WERI-Rb-1 (cell line): ENCODE data around the gene VSIR.

Experiments
- DNase-seq: peaks from one replicate; pipeline ENCODE4 v3.0.0-alpha.2; 2020
- H3K27ac ChIP-seq: fragments of 250-450 bp; sonication (Bioruptor Pico); 2 replicates; pipeline ENCODE4 v1.5.1; 2020; ENCODE audit warnings: mild to moderate bottlenecking, moderate library complexity
- H3K27me3 ChIP-seq: fragments of 250-450 bp; sonication (Bioruptor Pico); 2 replicates; pipeline ENCODE4 v1.5.1; 2021; ENCODE audit warnings: mild to moderate bottlenecking, low read depth, moderate library complexity; ENCODE audit not compliant: insufficient read depth, severe bottlenecking
- H3K36me3 ChIP-seq: fragments of 250-450 bp; sonication (Bioruptor Pico); 2 replicates; pipeline ENCODE4 v1.5.1; 2020; ENCODE audit warnings: mild to moderate bottlenecking, moderate library complexity
- H3K4me3 ChIP-seq: 2 replicates; pipeline ENCODE4 v1.5.1; 2011; ENCODE audit warnings: low read depth, mild to moderate bottlenecking, control low read depth, low read length
- H3K9me3 ChIP-seq: fragments of 250-450 bp; sonication (Bioruptor Pico); 2 replicates; pipeline ENCODE4 v1.5.1; 2021; ENCODE audit warnings: mild to moderate bottlenecking, moderate library complexity; ENCODE audit not compliant: severe bottlenecking
- CTCF ChIP-seq: IDR thresholded peaks from 2 replicates; pipeline ENCODE4 v1.5.1; 2011; ENCODE audit warnings: low read depth, mild to moderate bottlenecking, control low read depth, inconsistent platforms, low read length

The VSIR gene

DNA sequence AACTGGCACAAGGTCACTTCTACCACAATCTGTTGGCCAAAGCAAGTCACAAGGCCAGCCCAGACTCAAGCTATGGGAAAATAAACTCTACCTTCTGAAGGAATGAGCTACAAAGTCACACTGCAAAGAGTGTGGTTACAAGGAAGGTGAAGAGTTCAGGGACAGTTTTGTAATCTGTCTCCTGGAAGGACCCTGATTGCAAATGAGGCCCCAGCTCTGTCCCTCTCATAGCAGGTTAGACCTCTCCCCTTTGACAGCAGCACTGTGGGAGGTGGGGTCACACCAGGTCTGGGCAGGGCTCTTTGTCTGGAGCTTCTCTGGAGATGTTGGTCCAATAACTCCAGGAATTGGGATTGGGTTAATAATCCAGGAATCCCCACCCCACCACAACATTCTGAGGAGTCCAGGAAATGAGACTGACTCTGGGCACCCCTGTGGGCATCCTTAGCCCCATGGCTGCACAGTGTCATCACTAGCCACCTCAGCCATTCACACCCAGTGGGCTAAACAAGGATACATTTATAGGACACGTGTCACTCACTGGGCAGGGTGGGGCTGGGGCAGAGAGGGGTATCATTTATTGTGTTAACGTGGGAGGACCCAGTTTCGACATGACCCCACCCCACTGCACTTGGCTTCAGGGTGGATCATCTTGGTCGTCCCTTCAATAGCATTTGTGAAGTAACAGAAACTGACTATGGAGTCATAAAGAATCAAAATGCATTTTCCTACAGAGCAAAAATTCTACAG, 30.1 kb downstream of the VSIR start:
- H3K27me3 ChIP-seq = no peaks in the 10 kb centered on the region
- DNase-seq = no peak

DNA sequence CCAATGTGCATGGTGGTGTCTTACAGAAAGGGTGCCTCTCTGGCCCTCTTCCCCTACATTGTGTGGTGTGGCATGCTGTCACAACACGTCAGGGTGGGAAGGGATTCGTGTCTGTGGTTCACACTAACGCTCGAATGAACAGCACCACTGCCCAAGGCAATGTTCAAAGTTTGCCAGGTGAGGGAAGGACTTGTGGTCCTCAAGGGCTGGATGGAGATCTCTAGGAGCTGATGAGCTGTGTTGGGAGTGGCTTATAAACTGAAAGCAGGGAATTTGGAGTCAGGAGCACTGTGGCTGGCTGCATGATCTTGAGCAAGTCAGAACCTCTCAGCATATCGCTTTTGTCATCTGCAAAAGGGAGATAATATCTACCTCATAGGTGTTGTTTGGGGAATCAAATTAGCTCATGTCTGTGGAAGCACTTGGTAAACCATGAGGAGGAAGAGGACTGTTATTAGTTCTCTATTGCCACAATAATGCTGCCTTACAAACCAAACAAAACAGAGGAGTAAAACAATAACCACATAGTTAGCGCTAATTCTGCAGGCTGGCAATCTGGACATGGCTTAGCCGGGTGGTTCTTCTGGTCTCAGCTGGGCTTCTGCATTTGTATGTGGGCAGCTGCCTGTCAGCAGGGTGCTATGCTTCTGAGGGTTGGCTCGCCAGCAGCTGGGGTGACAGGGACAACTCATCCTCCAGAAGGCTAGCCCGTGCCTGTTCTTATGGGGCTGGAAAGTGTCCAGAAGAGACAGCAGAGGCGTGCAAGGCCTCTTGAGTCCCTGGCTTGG, 30.8 kb downstream of the VSIR start:
- Histone ChIP-seq H3K27ac (no peak overlapping the region), H3K27me3 (no peaks in the 10 kb centered on the region), H3K4me3 (no peak overlapping the region), H3K36me3 (peaks cover 39% of the 10 kb centered on the region), H3K9me3 (no peaks in the 10 kb centered on the region)
- DNase-seq = no peak
- no peak for TF ChIP-seq CTCF

More for the DNA sequence above, 30.1 kb downstream of the VSIR start:
- H3K4me3 ChIP-seq = no peak overlapping the region
- H3K36me3 ChIP-seq = peaks cover 39% of the 10 kb centered on the region
- no peaks in the 10 kb centered on the region for H3K9me3 ChIP-seq
- H3K27ac ChIP-seq = no peak overlapping the region
- TF ChIP-seq CTCF = no peak

DNA sequence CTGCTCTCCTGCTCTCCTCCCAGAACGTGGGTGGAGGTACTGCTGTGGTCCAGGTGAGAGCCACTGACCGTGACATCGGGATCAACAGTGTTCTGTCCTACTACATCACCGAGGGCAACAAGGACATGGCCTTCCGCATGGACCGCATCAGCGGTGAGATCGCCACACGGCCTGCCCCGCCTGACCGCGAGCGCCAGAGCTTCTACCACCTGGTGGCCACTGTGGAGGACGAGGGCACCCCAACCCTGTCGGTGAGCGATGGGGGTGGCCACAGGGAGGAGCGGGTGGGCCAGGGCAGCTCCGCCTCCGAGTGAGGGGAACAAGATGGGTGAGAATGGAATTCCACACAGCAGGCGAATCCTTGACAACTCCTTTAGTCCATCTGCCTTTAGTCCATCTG, 31.6 kb downstream of the VSIR start:
- no peaks in the 10 kb centered on the region for H3K27me3 ChIP-seq
- no peak for TF ChIP-seq CTCF
- H3K36me3 ChIP-seq = peaks cover 39% of the 10 kb centered on the region
- no peak overlapping the region for H3K27ac ChIP-seq
- H3K9me3 ChIP-seq = no peaks in the 10 kb centered on the region
- no peak overlapping the region for H3K4me3 ChIP-seq
- no peak for DNase-seq

DNA sequence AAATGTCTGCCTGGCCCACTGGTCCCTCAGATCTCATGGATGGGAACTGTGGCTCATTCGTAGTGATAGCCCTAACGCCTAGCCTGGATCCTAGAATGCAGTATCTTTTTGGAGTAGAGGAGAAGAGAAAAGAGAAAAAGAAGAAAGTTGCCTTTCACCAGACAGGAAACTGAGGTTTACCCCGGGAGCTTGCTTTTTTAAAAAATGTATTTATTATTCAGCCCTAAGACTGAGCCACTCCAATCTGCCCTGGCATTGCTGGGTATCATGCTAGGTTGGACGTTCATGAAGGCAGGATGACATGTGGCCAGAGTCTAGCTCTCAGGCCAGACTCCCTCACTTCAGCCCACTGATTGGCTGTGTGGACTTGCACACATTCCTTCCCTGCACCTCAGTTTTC, 32.3 kb downstream of the VSIR start:
- no peaks in the 10 kb centered on the region for H3K9me3 ChIP-seq
- H3K27ac ChIP-seq = no peak overlapping the region
- DNase-seq = no peak
- H3K4me3 ChIP-seq = no peak overlapping the region
- H3K36me3 ChIP-seq = peaks cover 39% of the 10 kb centered on the region
- H3K27me3 ChIP-seq = no peaks in the 10 kb centered on the region
- no peak for TF ChIP-seq CTCF

DNA sequence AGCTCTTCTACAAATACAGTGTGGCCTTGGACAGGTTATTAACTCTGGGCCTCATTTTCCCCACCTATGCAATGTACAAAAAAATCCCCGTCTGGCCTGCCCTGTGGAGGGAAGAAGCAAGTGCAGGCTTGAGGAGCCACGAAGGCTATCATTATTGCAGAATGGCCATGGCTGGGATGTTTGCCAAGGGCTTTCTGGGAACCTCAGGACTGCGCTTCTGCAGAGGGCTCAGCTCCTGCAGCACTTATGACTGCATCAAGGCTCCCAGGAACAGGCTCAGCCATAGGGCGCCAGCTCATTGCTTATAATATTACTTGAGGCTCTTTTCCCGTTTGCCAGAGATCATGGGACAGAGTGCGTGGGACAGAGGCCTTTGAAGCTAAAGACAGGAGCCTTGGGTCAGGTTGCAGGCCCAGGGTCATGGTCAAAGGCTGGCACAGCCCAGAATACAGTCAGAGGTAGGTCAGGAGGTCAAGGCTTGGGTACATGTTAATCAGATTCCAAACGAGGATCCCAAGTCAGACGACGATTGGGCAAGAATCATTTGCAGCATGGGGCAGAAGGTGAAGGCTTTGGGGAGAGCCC, 33.2 kb downstream of the VSIR start:
- TF ChIP-seq CTCF = no peak
- DNase-seq = no peak
- H3K4me3 ChIP-seq = no peak overlapping the region

More for the DNA sequence above, 33.2 kb downstream of the VSIR start:
- no peaks in the 10 kb centered on the region for H3K9me3 ChIP-seq
- peaks cover 33% of the 10 kb centered on the region for H3K36me3 ChIP-seq
- H3K27me3 ChIP-seq = no peaks in the 10 kb centered on the region
- H3K27ac ChIP-seq = no peak overlapping the region
